IPS-18c (cell line): Measurements from ENCODE around the gene PRKCD.

Experiments used
- H3K4me3 ChIP-seq: 2 replicates; pipeline ENCODE4 v1.7.0; 2013; ENCODE audit warnings: low read depth, mild to moderate bottlenecking, low read length, moderate library complexity; ENCODE audit not compliant: insufficient read depth
- H3K9me3 ChIP-seq: one replicate; pipeline ENCODE4 v1.6.1; 2013; ENCODE audit warnings: mild to moderate bottlenecking, low read length, moderate library complexity; ENCODE audit not compliant: control insufficient read depth, insufficient read depth

PRKCD gene

DNA sequence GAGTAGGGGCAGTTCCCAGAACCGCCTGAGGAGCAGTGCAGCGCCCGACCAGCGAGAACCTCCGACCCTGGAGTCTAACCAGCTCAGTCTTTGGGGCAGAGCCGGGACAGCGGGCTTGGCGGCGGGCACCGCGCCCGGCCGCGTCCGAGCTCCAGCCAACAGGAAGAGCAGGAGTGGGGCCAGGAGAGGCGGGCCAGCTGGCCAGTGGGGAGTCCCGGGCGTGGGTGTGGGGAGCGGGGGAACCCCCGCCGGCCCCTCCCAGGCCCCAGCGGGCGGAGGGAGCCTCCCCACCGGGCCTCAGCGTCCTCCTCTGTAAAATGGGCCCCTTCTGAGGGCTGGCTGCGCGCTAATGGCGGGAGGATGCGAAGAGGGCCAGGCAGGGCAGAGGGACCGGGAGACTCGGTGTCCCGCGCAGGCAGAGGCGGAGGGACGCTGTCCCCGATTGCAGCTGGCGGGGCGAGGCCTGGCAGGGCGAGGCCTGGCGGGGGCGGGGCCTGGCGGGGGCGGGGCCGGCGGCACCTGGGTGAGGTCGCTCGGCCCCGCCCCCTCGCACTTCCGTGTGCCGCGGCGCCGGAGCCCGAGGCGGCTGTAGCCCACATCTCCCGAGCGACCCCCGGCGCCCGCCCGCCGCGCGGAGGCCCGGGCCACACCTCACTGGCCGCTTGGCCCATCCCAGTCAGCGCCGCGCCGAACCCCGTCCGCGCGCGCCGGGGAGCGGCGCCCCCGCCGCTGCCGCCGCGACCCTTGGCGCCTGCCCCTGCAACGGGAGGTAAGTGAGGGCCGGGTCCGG, at the start of gene PRKCD:
TSS of gene PRKCD (plus strand) at position 550 of the 790 bp plus-strand sequence. CDS start 17,214 bp downstream, outside the sequence.
- Histone ChIP-seq H3K9me3 (no peaks in the 10 kb centered on the region), H3K4me3 (peak within 1 kb of the TSS; percentile 81)

DNA sequence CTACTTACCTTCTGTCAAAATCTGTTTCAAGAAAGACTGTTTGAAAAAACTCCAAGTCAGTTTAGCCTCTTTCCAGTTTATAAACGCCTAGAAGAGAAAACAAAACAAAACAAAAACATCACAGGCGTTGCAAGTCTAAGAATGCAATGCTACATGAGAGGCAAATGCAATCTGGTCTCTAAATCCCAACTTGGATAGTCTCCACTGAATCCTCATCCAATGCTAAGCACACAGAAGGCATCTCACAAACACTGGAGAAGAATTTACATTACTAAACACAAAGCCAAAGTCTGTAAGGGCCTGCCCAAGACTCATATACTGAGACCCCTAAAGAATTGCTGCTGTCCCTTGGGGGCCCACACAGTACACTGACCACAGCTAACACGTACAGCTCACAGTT, 49.2 kb upstream of the PRKCD start:
- H3K9me3 ChIP-seq, result no peaks in the 10 kb centered on the region
- H3K4me3 ChIP-seq, result no peak overlapping the region

DNA sequence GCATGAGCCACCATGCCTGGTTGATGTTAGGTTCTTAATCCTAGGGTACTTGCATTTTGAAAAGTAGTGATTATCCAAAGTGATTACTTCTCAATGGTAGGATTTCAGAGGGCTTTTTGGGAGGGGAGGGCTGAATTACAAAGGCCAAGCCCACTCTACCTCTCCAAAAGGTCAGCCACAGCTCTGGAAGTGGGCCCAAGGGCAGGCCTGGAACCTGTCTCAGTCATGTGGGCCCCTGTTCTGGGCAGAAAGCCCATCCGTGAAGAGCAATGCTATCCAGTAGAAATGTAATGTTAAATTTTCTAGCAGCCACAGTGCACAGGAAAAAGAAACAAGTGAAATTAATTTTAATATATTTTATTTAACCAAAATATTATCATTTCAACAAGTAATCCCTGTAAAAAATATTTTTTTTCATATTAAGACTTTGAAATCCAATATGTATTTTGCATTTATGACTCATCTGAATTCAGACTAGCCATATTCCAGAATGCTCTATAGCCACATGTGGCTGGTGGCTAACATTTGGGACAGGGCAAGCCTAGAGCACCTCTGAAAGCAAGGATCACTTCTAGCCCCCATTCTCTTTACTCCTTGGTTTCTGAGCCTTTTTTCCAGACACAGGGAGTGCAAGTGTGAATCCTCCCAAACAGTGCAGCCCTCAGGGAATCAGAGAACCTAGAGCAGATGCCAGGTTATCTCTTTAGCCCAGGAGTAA, 47.6 kb upstream of the PRKCD start:
- H3K4me3 ChIP-seq, result no peak overlapping the region
- H3K9me3 ChIP-seq, result no peaks in the 10 kb centered on the region

DNA sequence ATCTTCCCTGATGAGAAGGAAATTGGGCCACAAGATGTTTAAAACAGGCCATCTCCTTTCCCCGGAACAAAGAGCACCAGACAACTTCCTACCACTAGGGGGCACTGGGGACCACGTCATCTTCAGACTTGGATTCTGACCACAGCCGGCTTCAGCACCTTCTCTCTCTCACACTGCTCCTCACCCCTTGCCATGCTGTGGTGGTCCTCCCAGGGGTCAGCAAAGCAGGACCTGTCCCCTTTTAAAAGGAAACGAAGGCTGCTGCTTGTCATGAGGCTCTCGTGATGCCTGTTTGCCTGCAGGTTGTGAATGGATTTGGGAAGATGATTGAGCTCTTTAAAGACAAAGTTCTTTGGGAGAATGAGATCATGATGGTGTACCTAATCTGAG, 47.0 kb upstream of the PRKCD start:
- H3K4me3 ChIP-seq, result no peak overlapping the region
- no peaks in the 10 kb centered on the region for H3K9me3 ChIP-seq

DNA sequence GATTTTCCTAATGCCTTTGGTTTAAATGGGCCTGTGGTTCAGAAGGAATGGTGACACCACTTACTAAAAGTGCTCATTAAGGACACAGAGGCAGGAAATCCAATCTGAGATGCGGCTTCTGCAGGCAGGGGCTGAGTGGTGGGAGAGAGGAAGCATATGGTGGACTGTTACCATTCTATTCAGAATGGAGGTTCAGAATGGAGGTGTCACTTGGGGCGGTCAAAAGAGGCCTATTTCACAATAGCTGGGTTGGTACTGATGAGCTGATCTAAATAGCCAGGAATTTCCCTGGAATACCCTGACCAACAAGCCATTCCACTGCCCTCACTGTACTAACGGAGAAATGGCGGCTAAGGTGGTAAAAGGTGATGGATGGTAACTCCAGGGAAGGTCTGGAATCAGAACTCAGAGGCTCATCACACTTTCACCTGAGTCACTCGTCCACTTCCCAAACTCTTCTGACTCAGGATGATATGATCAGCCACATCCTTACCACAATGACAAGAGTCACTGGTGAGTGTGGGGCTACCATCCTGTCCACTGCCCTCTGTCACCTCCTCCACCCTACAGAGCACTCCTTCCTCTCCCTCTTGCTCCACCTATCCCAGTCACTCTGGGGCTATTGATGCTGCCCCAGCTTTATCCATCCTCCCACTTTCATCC, 46.5 kb upstream of the PRKCD start:
- no peaks in the 10 kb centered on the region for H3K9me3 ChIP-seq

DNA sequence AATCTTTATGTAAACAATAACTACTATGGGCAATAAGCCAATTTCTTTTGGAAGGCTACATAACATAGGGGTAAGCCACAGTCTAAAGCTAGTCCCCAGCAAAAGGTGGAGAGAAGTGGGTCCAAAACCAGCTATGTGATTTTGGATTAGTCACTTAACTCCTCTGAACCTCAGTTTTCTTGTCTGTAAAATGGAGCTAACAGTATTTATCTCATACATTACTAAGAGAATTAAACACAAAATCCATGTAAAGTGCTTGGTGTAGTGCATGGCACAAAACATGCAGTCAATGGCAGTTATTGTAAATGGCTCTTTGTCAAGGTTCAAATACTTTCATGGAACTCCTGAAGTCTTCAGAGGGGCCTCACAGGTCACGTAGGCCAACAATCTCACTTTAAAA, 44.1 kb upstream of the PRKCD start:
- no peak overlapping the region for H3K4me3 ChIP-seq
- no peaks in the 10 kb centered on the region for H3K9me3 ChIP-seq

More for the DNA sequence above, 46.5 kb upstream of the PRKCD start:
- H3K4me3 ChIP-seq, result no peak overlapping the region

DNA sequence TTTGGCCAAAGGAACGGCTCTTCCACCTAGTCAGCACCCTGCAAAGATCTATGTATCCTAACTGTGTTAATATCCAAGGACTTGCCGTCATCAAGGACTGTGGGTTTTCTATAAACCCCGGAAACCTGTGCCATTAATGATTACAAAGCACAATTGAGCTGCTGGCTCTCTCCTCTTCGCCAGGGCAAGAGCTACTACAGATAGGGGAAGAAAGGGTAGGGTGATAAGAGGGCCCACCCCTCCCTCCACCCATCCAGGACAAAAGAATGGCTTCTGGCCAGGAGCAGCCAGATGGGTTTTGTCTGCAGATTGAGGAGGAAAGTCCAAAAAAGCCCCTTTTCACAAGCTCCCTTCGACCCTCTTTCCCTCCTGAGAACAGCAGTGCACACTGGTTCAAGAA, 40.7 kb upstream of the PRKCD start:
- no peak overlapping the region for H3K4me3 ChIP-seq
- no peaks in the 10 kb centered on the region for H3K9me3 ChIP-seq

DNA sequence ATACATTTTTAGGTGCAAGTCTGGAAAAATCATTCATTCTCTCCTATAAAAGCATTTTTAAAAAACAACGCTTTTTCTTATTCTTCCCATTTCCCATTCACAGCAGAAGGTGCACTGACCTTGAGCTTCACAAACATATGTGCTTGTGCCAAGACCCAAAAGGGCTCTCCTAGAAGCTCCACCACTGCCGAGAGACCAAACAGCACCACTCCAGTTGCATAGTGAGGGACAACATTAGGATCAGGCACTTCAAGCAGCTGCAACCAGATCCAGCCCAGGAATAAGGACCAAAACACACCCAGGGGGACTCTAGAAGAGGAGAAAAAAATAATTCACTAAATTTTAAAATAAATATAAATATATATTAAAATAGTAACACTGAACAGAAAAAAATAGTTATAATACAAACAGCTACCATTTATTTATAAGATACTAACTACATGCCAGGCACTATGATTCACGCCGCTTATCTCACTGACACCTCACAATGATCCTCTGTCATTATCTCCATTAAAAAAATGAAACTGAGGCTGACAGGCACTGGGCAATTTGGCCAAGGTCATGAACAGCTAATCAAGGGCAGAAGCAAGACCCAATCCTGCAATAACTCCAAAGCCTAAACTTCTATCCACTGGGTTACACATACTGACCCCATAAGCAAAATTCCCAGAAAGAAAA, 38.6 kb upstream of the PRKCD start:
- H3K9me3 ChIP-seq, result no peaks in the 10 kb centered on the region
- H3K4me3 ChIP-seq, result no peak overlapping the region

DNA sequence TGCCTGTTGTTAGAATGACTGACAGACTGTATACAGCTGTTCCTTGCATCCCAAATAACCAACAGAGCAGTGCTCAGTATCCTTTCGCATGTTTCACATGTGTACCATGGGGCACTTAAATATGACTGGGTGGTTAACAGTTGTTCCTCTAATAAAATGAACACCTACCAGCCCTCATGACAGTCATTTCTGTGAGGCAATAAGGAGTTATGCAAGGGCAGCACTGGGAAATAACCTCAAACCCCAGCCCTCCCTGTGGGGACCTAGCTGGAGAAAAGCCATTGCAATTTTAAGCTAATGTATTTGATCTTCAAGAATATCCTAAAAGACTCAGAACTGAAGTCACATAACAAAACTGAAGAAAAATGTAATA, 38.1 kb upstream of the PRKCD start:
- Histone ChIP-seq H3K4me3 (no peak overlapping the region), H3K9me3 (no peaks in the 10 kb centered on the region)

DNA sequence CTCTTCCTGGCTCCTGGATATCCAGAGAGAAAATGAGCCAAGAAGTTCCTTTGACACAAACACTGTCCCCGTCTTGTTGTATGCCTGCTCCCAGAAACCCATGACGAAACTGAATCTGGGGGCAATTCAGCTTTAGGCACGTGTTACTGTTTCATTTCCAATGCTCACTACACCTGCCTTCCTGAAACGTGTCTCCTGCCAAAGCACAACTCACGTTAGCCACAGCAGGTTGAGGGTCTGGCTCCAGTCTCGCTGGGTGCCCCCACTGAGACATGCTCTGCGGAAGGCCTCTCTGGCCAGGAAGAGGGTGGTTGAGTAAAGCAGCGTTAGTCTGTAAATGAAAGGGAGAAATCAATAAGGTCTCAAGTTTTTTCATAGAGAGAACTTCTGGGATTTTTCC, 37.5 kb upstream of the PRKCD start:
- no peak overlapping the region for H3K4me3 ChIP-seq
- no peaks in the 10 kb centered on the region for H3K9me3 ChIP-seq

DNA sequence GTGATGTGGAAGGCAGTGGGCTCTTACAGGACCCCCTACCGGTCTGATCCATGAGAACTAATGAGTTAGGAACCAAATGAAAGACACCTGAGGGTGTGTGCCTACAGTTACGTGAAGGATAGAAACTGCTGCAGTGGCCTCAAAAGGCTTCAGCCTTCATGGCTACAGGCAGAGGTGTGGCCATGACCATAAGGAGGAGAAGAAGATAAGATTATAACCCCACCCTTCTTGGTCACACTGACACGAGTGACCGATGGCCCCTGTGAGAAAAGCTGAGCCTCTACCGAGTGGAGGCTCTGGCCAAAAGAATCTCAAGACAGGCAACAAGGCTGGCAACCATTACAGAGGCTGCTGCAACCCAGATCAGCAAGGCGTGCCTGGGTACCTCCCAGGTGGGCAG, 37.1 kb upstream of the PRKCD start:
- Histone ChIP-seq H3K4me3 (no peak overlapping the region), H3K9me3 (no peaks in the 10 kb centered on the region)

DNA sequence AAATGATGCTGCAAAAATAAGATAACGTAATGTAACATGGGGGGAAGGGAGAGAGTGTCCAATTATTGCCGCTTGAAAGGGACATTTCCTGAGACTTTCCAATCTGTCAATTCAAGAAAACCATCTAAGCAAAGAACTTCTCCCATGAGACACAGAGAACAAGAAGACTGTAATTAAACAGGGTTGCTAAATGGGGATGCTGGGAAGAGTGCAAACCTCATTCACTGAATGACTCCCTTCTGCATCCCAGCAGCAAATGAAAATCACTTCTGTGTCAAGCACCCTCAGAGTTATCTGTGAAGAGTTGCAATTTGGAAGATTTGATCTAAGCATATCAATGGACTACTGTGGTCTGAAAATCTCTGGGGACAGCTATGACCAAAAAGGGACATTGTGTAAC, 34.4 kb upstream of the PRKCD start:
- Histone ChIP-seq H3K4me3 (no peak overlapping the region), H3K9me3 (no peaks in the 10 kb centered on the region)

DNA sequence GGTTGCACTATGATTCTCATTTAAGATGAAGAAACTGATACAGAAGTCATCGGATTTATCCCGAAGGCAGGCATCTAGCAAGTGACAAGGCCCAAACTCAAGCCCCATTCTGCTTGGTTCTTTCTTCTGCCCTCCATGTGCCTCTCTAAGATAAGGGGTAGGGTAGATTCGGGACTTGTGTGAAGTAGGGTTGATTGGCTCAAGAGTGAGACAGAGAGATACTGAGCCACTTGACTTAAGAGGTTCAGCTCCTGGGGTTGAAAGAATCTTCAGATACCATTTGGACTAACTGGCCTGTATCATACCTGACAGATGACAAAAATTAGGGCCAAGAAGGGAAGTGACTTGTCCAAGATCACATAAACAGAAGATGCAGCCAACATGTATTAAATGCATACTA, 31.7 kb upstream of the PRKCD start:
- Histone ChIP-seq H3K9me3 (no peaks in the 10 kb centered on the region), H3K4me3 (peak overlapping the region; percentile 94)

DNA sequence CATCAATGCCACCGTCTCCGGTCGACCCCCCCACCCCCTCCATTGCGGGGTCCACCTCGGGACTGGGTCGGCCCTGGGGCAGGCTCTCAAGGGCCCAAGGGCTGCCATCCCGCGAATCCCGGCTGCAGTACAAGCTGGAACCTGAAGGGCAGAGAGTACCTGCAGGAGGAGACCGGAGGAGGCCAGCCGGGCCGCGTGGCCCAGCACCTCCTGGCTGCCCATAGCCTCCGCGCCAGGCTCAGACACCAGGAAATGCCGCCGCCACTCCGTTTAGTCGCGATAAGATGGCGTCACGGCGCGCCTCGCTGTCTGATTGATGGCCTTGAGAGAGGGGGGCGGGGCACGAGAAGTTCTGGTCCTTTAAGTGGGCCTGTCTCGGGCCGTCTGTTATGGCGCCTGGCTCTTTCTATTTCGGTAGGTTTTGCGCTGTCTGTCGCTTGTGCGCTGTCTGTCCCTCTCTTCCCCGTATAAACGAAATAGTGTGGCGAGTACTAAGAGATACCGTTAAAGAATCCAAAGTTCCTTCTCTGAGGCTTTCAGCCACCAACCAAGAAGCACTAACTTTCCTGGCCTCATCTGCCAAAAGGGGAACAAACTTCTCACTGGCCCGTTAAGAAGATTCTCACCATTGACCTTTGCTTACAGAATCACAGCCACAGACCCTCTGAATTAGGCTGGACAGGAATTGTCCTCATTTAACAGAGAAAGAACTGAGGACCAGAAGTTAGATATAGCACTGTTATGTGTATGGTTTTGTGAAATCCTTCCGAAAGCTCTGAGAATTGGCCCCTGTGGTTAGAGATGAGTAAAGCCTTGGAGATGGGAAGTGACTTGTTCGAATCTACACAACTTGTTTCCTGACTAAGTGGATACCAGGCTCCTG, 30.6 kb upstream of the PRKCD start, which contains the start of gene RFT1:
TSS of gene RFT1 (minus strand) at position 257 of the 883 bp plus-strand sequence. CDS start at position 222, 35 bp downstream.
- Histone ChIP-seq H3K4me3 (peak within 1 kb of the TSS; percentile 94), H3K9me3 (no peaks in the 10 kb centered on the region)

DNA sequence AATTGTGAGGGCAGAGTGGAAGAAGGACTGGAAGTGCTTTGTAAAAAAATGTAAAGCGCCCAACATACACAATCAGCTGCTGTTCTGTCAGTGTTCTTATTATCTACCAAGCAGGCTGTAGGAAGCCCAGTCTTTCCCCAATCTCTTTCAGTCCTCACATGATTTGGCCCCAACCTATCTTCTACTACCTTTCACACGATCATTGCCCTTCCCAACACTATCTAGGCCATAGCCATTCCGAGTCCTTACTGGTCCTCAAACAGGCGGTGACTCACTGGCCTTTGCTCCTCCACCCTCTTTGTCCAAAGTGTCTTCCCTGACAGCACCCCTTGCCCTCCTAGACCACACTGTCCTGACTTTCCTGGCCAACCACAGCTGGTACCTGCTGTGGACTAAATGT, 29.9 kb upstream of the PRKCD start:
- Histone ChIP-seq H3K4me3 (peak overlapping the region; percentile 94; the same call in 1 of the 2 replicates), H3K9me3 (no peaks in the 10 kb centered on the region)

DNA sequence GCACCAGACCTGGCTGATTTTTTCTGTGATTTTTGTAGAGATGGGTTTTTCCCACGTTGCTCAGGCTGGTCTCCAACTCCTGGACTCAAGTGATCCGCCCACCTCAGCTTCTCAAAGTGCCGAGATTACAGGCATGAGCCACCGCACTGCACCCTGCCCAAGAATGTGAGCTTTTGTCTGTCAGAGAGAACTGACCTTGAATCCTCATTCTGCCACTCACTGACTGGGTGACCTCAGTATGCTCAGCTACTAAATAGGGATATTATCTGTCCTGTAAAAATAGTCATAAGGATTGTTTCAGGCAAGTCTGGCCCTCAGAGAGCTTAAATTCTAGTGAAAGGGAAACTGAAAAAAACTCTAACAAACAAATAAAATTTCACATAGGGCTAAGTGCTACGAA, 28.7 kb upstream of the PRKCD start:
- H3K9me3 ChIP-seq, result no peaks in the 10 kb centered on the region

More for the DNA sequence above, 28.7 kb upstream of the PRKCD start:
- H3K4me3 ChIP-seq, result no peak overlapping the region
